GM12892 (cell line): Measurements from ENCODE around the gene SH3TC2.

Experiments used
- DNase-seq: peaks from one replicate; pipeline ENCODE4 v3.0.0; 2011; ENCODE audit not compliant: insufficient read length
- FAIRE-seq: peaks from 2 replicates; lab custom pipeline; 2011; peaks lifted over from hg19 to GRCh38; lab: Jason Lieb, UNC
- POLR2A ChIP-seq: IDR thresholded peaks from 2 replicates; pipeline ENCODE4 v1.6.1; 2011; ENCODE audit warnings: low read depth, low read length, control low read depth
- POLR2AphosphoS5 ChIP-seq: IDR thresholded peaks from 2 replicates; pipeline ENCODE4 v1.6.1; 2011; ENCODE audit warnings: low read depth, low read length, control low read depth
- TAF1 ChIP-seq: IDR thresholded peaks from 2 replicates; pipeline ENCODE4 v1.6.1; 2011; ENCODE audit warnings: low read depth, mild to moderate bottlenecking, control low read depth, low read length, borderline replicate concordance

The SH3TC2 gene

GRCh38 chr5:149007174-149007573, 55.7 kb downstream of the SH3TC2 start:
- TF ChIP-seq TAF1, result no peak
- TF ChIP-seq POLR2A, result no peak
- no peak for TF ChIP-seq POLR2AphosphoS5
- FAIRE-seq (no peak), DNase-seq (no peak)

GRCh38 chr5:149006426-149006825, 56.4 kb downstream of the SH3TC2 start:
- no peak for FAIRE-seq

GRCh38 chr5:149005077-149005892, 57.6 kb downstream of the SH3TC2 start:
- FAIRE-seq (no peak), DNase-seq (no peak)
- TF ChIP-seq POLR2A (no peak), TAF1 (no peak), POLR2AphosphoS5 (no peak)

More at GRCh38 chr5:149006426-149006825, 56.4 kb downstream of the SH3TC2 start:
- no peak for DNase-seq
- TF ChIP-seq TAF1 (no peak), POLR2AphosphoS5 (no peak), POLR2A (no peak)

- DNase-seq (no peak), FAIRE-seq (no peak)
- no peak for TF ChIP-seq POLR2A
- TF ChIP-seq POLR2AphosphoS5, result no peak
Observed at GRCh38 chr5:149004559-149004958, 58.3 kb downstream of the SH3TC2 start.

- DNase-seq, result no peak
- TF ChIP-seq POLR2AphosphoS5 (no peak), POLR2A (no peak), TAF1 (no peak)
- no peak for FAIRE-seq
Observed at GRCh38 chr5:149002761-149003689, 59.8 kb downstream of the SH3TC2 start.

- DNase-seq (no peak), FAIRE-seq (no peak)
- TF ChIP-seq POLR2A (no peak), TAF1 (no peak), POLR2AphosphoS5 (no peak)
Observed at GRCh38 chr5:149002053-149002452, 60.8 kb downstream of the SH3TC2 start.

GRCh38 chr5:149001162-149001561, 61.7 kb downstream of the SH3TC2 start:
- no peak for FAIRE-seq
- no peak for TF ChIP-seq POLR2AphosphoS5
- TF ChIP-seq POLR2A, result no peak
- TF ChIP-seq TAF1, result no peak
- no peak for DNase-seq

GRCh38 chr5:148999741-149000140, 63.1 kb downstream of the SH3TC2 start:
- TF ChIP-seq POLR2A (no peak), TAF1 (no peak), POLR2AphosphoS5 (no peak)
- FAIRE-seq (no peak), DNase-seq (no peak)

- TF ChIP-seq POLR2A, result no peak
- TF ChIP-seq POLR2AphosphoS5, result no peak
- TF ChIP-seq TAF1, result no peak
- no peak for DNase-seq
- FAIRE-seq, result no peak
Observed at GRCh38 chr5:148998174-148998797, 64.6 kb downstream of the SH3TC2 start.

GRCh38 chr5:148996270-148996669, 66.6 kb downstream of the SH3TC2 start:
- TF ChIP-seq POLR2A (no peak), TAF1 (no peak), POLR2AphosphoS5 (no peak)
- no peak for DNase-seq
- no peak for FAIRE-seq

- no peak for TF ChIP-seq POLR2AphosphoS5
- no peak for TF ChIP-seq POLR2A
- TF ChIP-seq TAF1, result no peak
- no peak for FAIRE-seq
- no peak for DNase-seq
Observed at GRCh38 chr5:148995791-148996190, 67.1 kb downstream of the SH3TC2 start.
